UCSD-AML1 (cell line): ENCODE data around the gene PTPN2.

Source experiments
- DNase-seq: peaks from one replicate; lab custom pipeline; 2025; ENCODE audit not compliant: unreplicated experiment; lab: John Stamatoyannopoulos, UW

The PTPN2 gene

DNA sequence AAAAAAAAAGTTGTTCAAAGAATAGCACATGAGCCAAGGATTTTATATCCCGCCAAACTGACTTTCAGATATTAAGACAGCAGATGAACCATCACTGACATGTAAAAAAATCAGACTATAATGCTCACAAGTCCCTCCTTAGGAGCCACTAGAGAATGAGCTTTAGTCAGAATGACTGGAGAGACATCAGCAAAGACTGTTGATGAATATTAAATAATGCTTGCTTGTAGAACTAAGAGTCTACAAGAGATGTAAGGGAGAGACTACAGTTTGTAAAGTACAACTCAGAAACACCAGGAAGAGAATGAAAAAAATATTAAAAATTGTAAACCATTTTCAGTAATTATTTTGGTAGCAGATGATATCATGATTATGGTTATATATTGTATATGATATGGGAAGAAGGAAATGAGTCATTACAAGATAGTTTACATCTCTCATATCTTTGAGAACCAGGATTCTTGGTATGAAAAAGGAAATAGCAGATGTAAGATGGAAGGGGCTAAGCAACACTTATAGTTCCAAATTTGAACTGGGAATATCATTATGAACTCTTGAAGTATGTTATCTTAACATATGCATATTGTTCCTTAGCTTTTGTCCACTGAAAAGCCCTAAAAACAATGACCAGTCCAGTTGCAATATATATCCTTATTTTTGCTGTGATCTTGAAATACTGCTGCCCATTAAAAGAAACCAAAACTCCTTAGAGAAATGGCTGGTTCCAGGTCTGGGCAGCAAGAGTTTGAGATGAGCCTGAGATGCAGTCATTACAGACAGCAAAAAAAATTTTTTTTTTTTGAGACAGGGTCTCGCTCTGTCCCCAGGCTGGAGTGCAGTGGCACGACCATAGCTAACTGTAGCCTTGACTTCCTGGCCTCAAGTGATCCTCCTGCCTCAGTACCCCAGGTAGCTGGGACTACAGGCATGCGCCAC, 55.7 kb downstream of the PTPN2 start:
- DNase-seq = no peak

DNA sequence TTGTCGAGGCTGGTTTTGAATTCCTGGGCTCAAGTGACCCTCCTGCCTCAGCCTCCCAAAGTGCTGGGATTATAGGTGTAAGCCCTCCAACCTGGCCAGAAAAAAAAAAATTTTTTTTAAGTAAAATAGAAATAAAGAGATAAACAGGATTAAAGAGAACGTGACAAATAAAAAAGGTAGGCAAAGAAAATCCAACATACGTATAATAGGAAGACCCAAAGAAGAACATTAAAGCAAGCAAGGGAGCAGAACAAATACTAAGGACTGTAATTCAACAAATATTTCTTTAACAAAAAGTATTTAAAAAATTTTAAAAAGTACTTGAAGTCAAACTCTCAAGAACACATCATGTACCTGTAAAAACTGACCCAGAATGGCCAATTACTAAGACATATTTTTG, 56.4 kb downstream of the PTPN2 start:
- DNase-seq = no peak

DNA sequence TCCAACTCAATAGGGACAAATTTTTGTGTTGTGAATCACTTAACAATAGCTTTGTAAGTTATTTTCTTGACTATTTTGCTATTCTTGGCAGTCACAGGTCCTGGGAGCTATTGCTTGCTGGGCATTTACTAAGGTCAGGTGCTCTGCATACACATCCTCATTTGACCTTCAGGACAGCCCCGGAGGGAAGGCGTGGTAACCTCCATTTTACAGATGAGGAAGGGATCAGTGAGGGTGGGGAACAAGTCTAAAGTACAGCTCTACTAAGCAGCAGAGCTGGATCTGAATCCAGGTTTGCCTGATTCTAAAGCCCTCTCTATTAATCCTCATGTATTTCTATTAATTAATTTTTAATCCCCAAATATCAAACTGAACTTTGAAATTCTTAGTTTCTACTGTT, 58.8 kb downstream of the PTPN2 start:
- no peak for DNase-seq

DNA sequence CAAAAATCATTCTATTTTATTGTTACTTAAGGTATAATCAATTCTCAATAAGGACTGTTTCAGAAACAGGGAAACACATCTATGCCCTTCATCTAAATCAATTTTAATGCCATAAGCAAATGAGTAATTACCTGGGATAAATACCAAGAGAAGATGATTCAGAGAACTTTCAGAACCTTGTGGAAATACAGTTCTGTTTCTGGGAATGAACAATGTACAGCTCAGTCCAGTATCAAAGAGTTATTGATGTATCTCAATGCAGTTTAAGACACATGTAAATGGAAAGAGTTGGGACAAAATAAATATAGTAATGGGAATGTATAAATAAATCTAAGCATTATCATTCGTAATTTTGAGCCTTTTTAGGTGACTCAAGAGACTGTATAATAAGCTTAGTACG, 60.1 kb downstream of the PTPN2 start:
- no peak for DNase-seq

DNA sequence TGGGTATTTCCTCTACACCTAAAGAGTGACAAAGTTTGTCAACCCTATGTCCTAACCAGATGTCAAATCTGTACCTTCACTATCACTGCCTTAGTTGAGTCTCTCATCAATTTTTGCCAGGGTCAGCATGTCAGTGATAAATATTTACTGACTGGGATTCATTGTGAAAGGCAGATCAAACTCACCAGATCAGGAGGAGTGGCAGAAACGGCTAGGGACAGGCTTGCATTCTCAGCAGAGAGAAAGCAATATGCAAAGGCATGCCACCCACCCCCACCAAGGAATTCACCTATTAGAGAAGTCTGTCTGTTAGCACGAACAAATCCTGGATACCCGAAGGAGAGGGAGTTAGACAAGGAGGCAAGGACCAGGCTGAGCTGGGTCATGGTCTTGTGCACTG, 62.6 kb downstream of the PTPN2 start:
- no peak for DNase-seq

DNA sequence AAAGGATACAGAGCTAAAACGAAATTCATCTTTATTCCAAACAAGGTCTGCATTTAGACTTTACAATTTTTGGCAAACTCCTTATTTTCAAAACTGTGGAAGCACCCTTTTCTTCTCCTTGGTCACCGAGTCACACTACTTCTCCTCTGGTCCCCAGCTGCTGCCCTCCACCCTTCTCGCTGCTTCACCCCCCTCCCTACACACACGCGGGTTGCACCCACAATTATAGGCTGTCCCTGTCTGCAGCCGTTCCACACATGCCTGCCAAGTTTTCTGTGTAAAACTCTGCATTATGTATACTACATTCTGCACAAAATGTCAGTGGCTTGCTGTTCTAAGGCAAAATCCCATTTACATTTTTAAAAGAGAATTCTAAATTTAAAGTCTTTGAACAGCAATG, 63.5 kb downstream of the PTPN2 start:
- no peak for DNase-seq

DNA sequence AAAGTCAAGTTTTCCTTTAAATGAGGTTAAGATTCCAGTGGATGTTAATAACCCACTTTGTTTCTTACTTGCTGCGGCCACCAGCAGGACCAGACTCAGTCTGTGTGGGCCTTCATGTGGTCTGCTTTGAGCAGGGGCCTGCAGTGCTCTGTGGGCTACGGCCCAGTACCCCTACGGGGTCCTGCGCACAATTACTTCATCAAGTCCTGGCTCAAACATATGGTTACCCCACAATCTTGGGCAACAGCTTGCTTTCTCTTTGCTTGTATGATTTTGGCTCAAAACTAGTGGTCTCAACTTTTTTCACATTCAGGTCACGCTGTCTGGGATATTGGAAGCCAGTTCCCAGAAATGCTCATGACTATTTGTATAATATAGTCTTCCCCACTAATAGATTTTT, 64.2 kb downstream of the PTPN2 start:
- no peak for DNase-seq

DNA sequence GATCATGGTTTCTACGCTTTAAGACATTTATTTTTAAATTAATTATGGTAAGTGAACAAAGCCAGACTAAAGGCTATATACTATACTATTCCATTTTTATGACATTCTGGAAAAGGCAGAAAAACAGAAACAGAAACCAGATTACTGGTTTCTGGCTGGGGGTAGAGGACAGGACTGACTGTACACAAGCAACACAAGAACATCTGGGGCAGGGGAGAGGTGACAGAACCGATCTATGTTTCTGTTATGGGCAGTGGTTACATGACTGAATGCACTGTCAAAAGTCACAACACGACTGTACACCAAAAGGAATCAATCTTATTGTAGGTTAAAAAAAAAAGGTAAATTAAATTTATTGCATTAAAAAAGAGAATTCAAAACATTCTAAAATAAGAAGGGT, 64.7 kb downstream of the PTPN2 start:
- DNase-seq = no peak

DNA sequence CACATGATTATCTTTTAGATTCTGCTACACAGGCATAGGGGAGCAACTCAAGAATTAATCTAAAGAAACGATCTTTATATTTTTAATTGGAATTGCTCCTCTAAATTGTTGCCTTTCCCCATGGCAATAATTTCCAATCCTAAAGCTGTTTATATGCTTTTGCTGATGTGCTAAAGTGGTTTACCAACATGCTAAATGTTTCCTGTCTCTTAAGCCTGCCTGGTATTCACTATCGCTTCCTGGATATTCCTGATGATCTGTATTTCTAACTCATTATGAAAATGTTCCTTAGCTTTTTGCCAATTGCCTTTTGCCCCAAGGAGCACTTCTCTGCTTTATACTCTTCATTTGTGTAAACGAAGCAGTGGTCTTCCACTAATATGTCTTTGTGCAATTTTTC, 65.8 kb downstream of the PTPN2 start:
- DNase-seq = no peak

DNA sequence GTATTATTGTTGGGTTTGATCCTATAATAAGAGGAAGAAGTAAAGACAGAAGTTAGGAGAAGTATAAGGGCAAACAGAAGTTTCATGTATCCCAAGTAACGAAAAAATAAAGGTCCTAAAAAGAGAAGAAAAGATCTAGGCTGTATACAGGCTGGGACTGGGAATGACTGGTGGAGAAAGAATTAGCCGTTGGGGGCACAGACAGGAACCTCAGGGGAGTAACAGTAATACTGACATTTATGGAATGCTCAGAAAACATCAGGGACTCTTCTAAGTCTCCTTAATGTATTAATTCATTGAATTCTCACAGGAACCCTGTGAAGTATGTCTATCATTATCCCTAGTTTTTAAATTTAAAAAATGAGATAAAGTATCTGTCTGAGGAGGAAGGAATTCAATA, 67.6 kb downstream of the PTPN2 start:
- DNase-seq = no peak

DNA sequence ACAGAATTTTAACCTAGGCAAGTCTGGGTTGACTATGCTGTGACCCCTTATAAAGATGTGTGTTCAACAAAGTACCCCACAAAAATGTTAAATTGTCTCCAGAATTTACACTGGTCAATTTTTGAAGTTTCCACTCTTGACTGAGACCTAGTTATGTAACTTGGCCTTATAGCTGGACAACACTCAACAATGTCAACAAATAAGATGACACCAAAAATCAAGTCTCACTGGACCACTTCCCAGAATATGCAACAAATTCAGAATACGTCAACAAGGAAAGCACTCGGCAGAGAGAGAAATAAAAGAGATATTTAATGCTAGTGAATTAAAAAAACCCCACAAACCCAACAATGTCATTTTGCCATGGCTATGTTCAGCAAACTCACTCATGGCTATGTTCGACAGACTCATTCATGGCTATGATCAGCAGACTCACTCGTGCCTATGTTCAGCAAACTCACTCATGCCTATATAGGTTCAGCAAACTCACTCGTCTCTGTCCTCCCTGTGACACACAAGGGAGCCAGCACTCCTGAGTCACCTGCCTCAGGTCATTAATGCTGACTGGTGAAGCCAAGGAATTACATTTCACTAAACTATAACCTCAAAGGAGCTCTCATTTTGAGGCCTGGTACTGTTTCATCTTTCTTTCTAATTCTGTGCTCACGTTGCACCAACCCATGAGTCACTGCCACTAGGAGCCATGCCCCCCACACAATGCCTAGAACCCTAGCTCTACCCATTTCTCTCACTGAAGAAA, 72.7 kb downstream of the PTPN2 start:
- no peak for DNase-seq

DNA sequence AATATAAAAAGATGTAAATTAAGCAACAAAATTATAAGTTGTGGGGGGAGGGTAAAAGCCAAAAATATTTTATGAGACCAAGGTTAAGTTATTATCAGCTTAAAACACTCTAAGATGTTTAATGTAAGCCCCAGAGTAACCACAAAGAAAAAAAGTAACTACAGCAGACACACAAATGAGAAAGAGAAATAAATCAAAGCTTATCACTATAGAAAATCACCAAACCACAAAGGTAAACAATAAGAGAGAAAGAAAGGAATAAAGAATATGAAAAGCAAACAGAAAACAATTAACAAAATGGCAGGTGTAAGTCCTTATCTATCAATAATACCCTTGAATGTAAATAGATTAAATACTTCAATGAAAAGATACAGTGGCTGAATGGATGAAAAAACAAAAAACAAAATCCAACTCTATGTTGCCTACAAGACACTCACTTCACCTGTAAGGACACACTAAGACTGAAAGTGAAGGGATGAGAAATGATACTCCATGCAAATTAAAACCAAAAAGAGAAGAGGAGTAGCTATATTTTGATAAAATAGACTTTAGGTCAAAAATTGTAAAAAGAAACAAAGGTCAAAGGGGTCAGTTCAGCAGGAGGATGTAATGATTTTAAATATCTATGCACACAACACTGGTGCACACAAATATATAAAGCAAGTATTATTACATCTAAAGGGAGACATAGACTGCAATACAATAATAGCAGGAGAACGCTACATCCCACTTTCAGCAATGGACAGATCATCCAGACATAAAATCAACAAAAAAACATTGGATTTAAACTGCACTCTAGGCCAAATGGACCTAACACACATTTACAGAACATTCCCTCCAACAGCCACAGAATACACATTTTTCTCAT, 80.7 kb downstream of the PTPN2 start:
- no peak for DNase-seq

DNA sequence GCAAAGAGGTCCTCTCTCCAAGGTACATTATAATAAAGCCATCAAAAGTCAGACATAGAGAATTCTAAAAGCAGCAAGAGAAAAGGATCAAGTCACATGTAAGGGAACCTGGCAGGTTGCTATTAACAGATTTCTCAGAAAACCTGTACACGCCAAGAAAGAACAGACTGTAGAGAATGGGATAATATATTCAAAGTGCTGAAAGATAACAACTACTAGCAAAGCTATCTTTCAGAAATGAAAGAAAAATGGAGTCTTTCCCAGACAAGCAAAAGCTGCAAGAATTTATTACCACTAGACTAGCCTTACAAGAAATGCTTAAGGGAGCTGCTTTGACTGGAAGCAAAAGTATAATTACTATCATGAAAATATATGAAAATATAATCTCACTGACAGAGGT, 81.5 kb downstream of the PTPN2 start:
- no peak for DNase-seq

DNA sequence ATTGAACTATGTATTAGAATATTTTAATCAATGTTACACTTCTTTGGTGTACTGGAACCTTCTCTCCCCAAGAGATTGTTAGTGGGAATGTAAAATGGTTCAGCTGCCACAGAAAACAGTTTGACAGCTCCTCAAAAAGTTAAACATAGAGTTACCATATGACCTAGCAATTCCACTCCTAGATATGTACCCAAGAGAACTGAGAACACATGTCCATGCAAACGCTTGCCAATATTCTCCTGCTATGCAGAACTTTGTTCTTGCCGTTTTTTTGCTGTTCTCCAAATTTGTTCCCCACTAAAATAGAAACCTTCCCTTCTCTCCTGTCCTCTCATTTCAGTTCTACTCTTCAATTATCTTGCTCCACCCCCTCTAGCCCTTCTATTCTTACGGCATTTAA, 87.6 kb downstream of the PTPN2 start:
- DNase-seq = no peak

DNA sequence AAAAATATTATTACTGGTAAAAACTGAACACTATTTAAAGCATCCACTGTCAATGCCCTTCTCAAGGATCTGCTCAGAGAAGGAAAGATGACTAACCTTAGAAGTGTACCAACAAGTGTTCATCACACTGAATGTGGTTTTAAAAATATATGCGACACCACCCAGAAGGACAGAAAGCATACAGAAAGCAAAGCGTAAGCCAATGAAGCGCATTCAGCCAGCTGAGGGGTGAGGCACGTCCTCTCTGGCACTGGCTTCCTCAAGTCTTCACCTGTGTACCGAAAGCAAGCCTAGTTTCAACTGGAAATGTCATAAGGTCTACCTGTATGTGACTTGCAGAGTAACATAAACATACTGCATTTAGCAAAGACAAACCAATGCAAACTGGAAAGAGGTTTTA, 92.4 kb downstream of the PTPN2 start:
- DNase-seq = no peak

DNA sequence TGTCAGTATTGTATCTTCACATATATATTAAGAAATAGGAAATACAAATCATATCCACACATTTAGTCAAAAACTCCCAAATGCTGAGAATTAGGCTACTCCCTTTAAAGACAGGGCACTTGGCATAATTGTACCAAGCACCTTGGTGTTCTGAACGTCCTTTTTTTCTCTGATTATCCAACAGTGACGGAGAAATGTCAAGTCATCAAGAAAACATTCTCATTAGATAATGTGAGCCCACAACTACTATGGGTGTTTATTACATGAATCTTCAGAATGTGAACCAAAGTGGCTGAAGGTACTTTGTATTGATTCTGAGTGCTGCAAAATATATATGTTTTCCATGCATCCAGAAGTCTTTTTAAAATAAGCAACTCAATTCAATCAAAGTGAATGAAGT, 97.4 kb downstream of the PTPN2 start:
- DNase-seq = no peak

DNA sequence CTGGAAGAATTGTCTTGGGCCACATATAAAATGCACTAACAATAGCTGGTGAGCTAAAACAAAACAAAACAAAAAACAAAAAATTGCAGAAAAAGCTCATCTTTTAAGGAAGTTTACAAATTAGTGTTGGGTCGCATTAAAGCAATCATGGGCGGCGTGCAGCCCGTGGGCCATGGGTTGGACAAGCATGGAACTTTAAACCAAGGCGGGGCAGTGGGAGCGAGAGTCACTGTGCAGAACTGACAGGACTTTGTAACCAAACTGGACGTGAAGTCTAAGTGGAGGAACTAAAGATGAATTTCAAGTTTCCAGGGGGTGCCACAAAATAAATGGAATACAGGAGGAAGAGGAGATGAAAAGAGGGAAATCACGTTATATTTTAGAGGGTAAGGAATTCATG, 100.5 kb downstream of the PTPN2 start:
- DNase-seq = no peak

DNA sequence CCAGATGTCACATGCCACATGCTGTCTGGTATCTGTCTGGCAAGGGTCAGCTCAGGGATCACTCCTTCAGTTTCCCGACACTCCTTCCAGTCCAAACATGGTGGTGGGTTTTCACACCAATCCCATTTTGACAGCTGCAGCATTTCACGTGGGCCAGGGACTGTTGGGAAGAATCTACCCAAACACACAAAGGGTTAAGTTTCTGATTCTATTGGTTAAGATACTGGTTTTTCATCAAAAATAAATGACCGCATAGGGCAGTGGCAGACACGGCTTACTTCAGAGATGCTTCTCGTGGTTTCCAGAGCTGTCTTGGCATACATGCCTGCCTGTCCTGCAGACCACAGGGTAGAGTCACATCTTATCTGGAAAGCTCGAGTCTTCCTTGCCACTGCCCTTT, 101.5 kb downstream of the PTPN2 start:
- no peak for DNase-seq

DNA sequence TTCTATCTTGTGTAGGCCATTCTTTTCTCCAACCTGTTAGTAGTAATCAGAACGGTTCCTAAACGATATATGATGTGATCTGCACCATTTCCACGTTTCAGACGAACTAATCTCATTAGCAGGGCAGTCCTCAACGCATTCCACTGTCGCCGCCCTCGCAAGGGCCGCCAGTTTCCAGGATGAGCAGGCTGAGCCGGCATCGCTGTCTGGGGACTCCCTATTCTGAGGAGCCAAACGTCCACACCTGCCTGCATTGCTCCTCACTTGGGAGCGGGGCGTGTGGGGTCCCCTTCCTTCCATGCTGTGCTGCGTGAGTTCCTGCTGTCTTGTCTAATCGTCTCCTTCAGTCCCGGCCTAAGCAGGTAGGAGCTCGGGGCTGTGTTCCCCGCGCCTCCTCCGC, 104.6 kb downstream of the PTPN2 start:
- DNase-seq = no peak

DNA sequence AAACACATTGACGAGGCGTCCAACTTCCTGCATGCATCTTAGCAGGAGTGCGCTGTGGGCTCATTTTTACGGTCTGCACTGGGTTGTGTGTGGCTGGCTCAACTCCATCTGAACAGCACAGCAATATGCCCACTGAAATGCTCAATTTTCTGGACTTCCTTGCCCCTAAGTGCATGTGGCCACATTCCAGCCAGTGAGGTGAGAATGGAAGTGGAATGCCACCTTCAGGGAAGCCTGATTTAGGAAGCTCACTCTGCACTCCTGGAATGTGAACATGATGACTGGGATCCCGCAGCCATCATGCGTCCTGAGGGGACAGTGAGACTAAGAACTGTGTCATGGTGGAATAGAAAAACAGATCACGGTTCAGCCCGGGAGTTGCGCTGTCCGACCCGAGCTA, 105.0 kb downstream of the PTPN2 start:
- no peak for DNase-seq

DNA sequence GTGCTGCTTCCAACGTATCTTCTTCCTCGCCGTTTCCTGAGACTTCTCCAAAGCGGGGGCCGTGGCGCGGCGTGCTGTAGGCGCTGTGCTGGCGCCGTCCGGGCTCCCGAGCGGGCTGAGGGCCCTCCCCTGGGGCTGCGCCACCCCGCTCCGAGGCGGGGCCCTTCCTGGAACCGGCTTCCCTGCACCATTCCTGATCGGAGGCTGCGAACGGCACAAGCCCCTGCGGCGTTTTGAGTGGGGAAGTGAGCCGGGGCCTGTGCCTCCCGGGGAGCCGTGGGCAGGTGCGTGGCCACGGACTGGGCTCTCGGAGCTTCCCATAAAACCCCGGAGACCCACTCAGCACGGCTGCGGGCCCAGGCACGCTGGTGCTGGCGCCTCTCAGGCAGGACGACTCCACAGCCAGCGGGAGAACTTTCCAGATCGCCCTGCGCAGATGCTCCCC, 106.5 kb downstream of the PTPN2 start:
- no peak for DNase-seq
